ENCODE results near the gene ALG1. TPM values are rescaled to one million over a fixed set of nuclear protein-coding genes. Genes with fewer than 3 reads are reported as not detected.
"Not testable (repeated sequence)": the region's sequence is repeated elsewhere in the genome, so short reads cannot be mapped to it uniquely, and the experiment has no call there.

The ALG1 gene
- total and polyA plus RNA-seq, 7 experiments from 2014 or later, result 12.9 to 29.1 (median 22.1) TPM

DNA sequence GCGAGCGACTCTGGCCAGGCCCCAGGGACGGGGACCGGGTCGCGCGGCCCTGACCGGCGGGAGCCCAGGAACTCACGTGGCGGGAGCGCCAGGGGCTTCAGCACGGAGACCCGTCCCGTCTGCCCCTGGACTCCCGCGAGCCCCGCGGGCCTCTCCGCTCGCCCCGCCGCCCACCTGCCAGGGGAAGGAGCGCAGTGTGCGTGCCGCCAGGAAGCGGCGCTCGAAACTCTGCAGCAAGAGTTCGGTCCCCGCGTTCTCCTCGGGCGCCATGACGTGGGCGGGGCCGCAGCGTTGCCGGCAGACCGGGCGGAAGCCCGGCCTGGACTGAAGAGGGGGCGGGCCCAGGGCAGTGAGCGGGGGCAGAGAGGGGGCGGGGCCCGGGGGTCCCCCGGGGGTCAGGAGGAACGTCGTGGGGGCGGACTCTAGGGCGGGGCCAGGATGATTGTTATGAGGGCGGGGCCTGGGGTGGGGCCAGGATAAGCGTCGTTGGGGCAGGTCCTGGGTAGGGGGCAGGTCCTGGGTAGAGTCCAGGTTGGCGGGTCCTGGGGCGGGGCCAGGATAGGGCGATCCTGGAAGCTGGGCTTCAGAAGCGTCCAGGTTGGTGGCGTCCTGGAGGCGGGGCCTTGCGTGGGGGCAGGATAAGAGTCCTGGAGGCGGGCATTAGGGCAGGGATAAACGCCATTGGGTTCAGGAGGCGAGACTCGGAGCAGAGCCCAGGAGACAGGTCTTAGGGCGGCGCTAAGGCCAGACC lies 26.0 kb downstream of the ALG1 start, which contains the start of gene EEF2KMT:
Gene EEF2KMT, minus strand, starts transcription at position 326 of the 751 bp plus-strand sequence. Its CDS starts 56 bp downstream, at position 270.
- Histone ChIP-seq H3K27ac (ENCODE audit: low read depth, low read length) (peak within 1 kb of the TSS; percentile 88), H3K4me3 (ENCODE audit: low read length) (peak within 1 kb of the TSS; percentile 52)
- peak; percentile 99 for ATAC-seq
- H3K36me3 ChIP-seq (ENCODE audit: control insufficient read depth in 2 of 3, insufficient read depth in 3 of 3, low read length in 3 of 3); H3K27me3 ChIP-seq (ENCODE audit: control insufficient read depth in 2 of 2, insufficient read depth in 2 of 2, low read length in 2 of 2); H3K4me1 ChIP-seq (ENCODE audit: control insufficient read depth in 2 of 2, insufficient read depth in 2 of 2, low read length in 2 of 2); H3K9me3 ChIP-seq (ENCODE audit: control insufficient read depth in 2 of 3, low read length in 3 of 3); H3K36me3 Mint-ChIP-seq; H3K9me3 Mint-ChIP-seq; H3K27me3 Mint-ChIP-seq: not testable (repeated sequence)
- CTCF ChIA-PET, result interaction anchor here (0.7 kb wide), 1 partner anchor 22 kb away, joined by 3 read pairs; no protein-coding TSS in a partner anchor
- peak in 2 of 9 donors; percentile 89 to 94 for DNase-seq
- peak within 1 kb of the TSS; percentile 89 to 99 (median 96) for H3K4me3 Mint-ChIP-seq
- H3K4me1 Mint-ChIP-seq, result peaks cover 6 to 25% (median 12%) of the 10 kb centered on the region in 7 donors
- POLR2A ChIA-PET, result interaction anchor here (0.7 to 1.0 kb wide), 6 partner anchors 9 to 329 kb away, joined by 3 to 5 read pairs (median 4); partner anchors contain the start of gene NAGPA
- H3K27ac Mint-ChIP-seq, result peak within 1 kb of the TSS; percentile 87 to 99 (median 97)
- intact Hi-C loops (cut with micrococcal nuclease), result loop anchor here (1.0 to 10.0 kb wide), 13 partner anchors 26 to 980 kb away; partner anchors contain the start of genes ALG1 (in 2 of the 2), GLYR1 (in 2 of the 2), NAGPA (in 2 of the 2) and SEC14L5 (in 2 of the 2)

GRCh38 chr16:5098221-5099159 lies 26.8 kb downstream of the ALG1 start:
- not testable (repeated sequence) for H3K27me3 Mint-ChIP-seq; H3K9me3 Mint-ChIP-seq; H3K27me3 ChIP-seq (ENCODE audit: control insufficient read depth in 2 of 2, insufficient read depth in 2 of 2, low read length in 2 of 2); H3K4me1 ChIP-seq (ENCODE audit: control insufficient read depth in 2 of 2, insufficient read depth in 2 of 2, low read length in 2 of 2); H3K36me3 Mint-ChIP-seq; H3K9me3 ChIP-seq (ENCODE audit: control insufficient read depth in 2 of 3, low read length in 3 of 3); H3K36me3 ChIP-seq (ENCODE audit: control insufficient read depth in 2 of 3, insufficient read depth in 3 of 3, low read length in 3 of 3)
- POLR2A ChIA-PET, result interaction anchor here (0.7 to 1.0 kb wide), 5 partner anchors 9 to 330 kb away, joined by 3 to 5 read pairs (median 3); partner anchors contain the start of gene NAGPA
- CTCF ChIA-PET, result interaction anchor here (0.7 kb wide), 1 partner anchor 22 kb away, joined by 3 read pairs; no protein-coding TSS in a partner anchor
- H3K27ac Mint-ChIP-seq, result peak overlapping the region; percentile 83 to 99 (median 97)
- intact Hi-C loops (cut with micrococcal nuclease), result loop anchor here (1.0 to 10.0 kb wide), 7 partner anchors 66 to 981 kb away; partner anchors contain the start of genes ADCY9 (in 1 of the 2), GLYR1 (in 1 of the 2), NAGPA (in 1 of the 2) and PAM16 (in 1 of the 2)
- H3K4me3 Mint-ChIP-seq, result peak overlapping the region; percentile 89 to 99 (median 96)
- DNase-seq (peak; percentile 79 to 97 (median 95)), ATAC-seq (peak; percentile 82)
- H3K4me1 Mint-ChIP-seq, result peaks cover 6 to 25% (median 12%) of the 10 kb centered on the region in 7 donors
- peak overlapping the region; percentile 88 for H3K27ac ChIP-seq (ENCODE audit: low read depth, low read length)
- peak overlapping the region; percentile 52 for H3K4me3 ChIP-seq (ENCODE audit: low read length)

GRCh38 chr16:5099174-5099573 lies 27.5 kb downstream of the ALG1 start:
- H3K4me1 ChIP-seq (ENCODE audit: control insufficient read depth in 2 of 2, insufficient read depth in 2 of 2, low read length in 2 of 2); H3K36me3 ChIP-seq (ENCODE audit: control insufficient read depth in 2 of 3, insufficient read depth in 3 of 3, low read length in 3 of 3); H3K9me3 Mint-ChIP-seq; H3K36me3 Mint-ChIP-seq; H3K9me3 ChIP-seq (ENCODE audit: control insufficient read depth in 2 of 3, low read length in 3 of 3); H3K4me3 ChIP-seq (ENCODE audit: low read length); CTCF ChIA-PET; DNase-seq; ATAC-seq; H3K27me3 Mint-ChIP-seq; H3K27ac ChIP-seq (ENCODE audit: low read depth, low read length); H3K27me3 ChIP-seq (ENCODE audit: control insufficient read depth in 2 of 2, insufficient read depth in 2 of 2, low read length in 2 of 2): not testable (repeated sequence)
- peak overlapping the region in 6 of 9 donors; percentile 65 to 99 (median 94) for H3K27ac Mint-ChIP-seq
- POLR2A ChIA-PET, result interaction anchor here (1.0 kb wide), 1 partner anchor 8 kb away, joined by 3 read pairs; no protein-coding TSS in a partner anchor
- intact Hi-C loops (cut with micrococcal nuclease), result loop anchor here (5.0 to 10.0 kb wide), 6 partner anchors 67 to 982 kb away; partner anchors contain the start of genes ADCY9 (in 1 of the 2), GLYR1 (in 1 of the 2), NAGPA (in 1 of the 2) and PAM16 (in 1 of the 2)
- peaks cover 6 to 25% (median 12%) of the 10 kb centered on the region in 7 donors for H3K4me1 Mint-ChIP-seq
- peak overlapping the region; percentile 78 to 99 (median 96) for H3K4me3 Mint-ChIP-seq

DNA sequence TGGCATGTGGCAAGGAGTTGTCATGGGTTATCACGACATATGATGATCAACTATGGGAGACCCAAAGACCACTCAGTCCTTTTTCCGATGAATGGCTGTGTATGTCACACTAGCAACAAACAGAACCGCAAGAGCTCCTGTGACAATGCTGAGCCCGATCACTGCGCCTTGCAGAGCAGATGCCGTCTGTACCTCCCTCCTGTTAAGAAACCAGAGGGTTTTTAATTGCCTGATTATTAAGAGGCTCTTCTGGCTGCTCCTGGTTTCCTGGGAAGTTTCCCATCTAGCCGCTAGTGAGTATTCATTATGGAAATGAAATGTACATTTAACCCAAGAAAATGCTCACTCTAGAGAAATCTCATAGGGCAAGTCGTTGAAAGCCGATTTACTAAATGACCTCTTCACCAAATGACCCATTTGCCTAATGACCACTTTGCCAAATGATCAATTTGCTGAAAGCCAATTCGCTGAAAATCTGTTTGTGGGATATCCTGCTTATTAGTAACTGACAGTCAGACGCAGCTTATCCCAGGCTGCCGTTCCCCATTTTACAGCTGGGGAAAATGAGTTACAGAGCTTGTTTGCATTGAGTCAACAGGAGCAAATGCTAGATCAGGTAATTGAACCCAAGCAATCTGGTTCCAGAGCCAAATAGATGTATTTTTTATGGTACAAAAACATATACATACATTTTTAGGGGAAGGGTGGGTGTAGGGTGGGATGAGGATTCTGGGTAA lies 31.8 kb downstream of the ALG1 start:
- CTCF ChIA-PET; H3K27ac ChIP-seq (ENCODE audit: low read depth, low read length); H3K27ac Mint-ChIP-seq; intact Hi-C loops (cut with micrococcal nuclease); H3K4me1 ChIP-seq (ENCODE audit: control insufficient read depth in 2 of 2, insufficient read depth in 2 of 2, low read length in 2 of 2); H3K9me3 ChIP-seq (ENCODE audit: control insufficient read depth in 2 of 3, low read length in 3 of 3); H3K27me3 Mint-ChIP-seq; H3K9me3 Mint-ChIP-seq; H3K36me3 ChIP-seq (ENCODE audit: control insufficient read depth in 2 of 3, insufficient read depth in 3 of 3, low read length in 3 of 3); POLR2A ChIA-PET; H3K4me3 ChIP-seq (ENCODE audit: low read length); H3K4me1 Mint-ChIP-seq; H3K27me3 ChIP-seq (ENCODE audit: control insufficient read depth in 2 of 2, insufficient read depth in 2 of 2, low read length in 2 of 2); H3K4me3 Mint-ChIP-seq; H3K36me3 Mint-ChIP-seq; DNase-seq; ATAC-seq: not testable (repeated sequence)

DNA sequence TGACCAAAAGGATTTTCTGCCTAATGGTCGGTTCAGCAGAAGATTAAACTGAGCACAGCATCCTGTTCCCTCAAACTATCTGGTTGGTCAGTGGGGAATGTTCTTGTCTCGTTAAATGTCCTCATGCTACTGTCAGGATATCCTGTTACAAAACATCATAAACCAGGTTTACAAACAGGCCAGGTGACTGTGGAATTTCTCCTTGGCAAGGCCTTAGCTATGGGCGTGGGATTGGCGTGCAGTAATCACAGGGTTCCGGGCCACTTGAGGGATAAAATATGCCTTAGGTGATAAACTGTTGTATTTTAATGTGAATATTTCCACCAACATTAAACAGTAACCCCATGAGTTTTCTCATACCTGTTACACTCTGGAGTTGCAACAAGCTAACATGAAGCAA lies 33.4 kb downstream of the ALG1 start:
- H3K4me1 Mint-ChIP-seq; H3K36me3 Mint-ChIP-seq; intact Hi-C loops (cut with micrococcal nuclease); H3K4me3 Mint-ChIP-seq; CTCF ChIA-PET; DNase-seq; H3K36me3 ChIP-seq (ENCODE audit: control insufficient read depth in 2 of 3, insufficient read depth in 3 of 3, low read length in 3 of 3); H3K4me3 ChIP-seq (ENCODE audit: low read length); H3K27me3 Mint-ChIP-seq; H3K4me1 ChIP-seq (ENCODE audit: control insufficient read depth in 2 of 2, insufficient read depth in 2 of 2, low read length in 2 of 2); H3K9me3 Mint-ChIP-seq; POLR2A ChIA-PET; ATAC-seq; H3K27me3 ChIP-seq (ENCODE audit: control insufficient read depth in 2 of 2, insufficient read depth in 2 of 2, low read length in 2 of 2); H3K27ac ChIP-seq (ENCODE audit: low read depth, low read length); H3K9me3 ChIP-seq (ENCODE audit: control insufficient read depth in 2 of 3, low read length in 3 of 3): not testable (repeated sequence)
- peak overlapping the region in 1 of 9 donors; percentile 43 for H3K27ac Mint-ChIP-seq
